ENCODE data around the gene ANKRD13C.

DNA sequence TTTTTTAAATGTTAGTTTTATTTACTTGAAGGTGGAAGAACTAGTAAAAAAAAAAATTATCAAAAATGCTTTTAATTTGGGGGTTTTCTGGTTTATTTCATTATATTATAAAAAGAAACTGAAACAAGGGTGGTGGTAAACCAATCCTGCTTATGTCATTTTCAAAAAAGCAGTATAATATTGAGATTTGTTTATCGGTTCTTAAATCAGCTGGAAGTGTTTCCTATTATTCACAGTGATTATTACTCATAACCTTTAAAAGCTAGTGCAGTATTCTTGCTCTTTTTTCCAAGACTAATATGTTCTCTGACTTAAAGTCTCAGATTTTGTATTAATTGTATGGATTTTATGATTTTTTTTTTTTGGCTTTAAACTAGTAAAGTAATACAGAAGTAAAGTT, 143.7 kb downstream of the ANKRD13C start:
- TF ChIP-seq, protein P1, sequence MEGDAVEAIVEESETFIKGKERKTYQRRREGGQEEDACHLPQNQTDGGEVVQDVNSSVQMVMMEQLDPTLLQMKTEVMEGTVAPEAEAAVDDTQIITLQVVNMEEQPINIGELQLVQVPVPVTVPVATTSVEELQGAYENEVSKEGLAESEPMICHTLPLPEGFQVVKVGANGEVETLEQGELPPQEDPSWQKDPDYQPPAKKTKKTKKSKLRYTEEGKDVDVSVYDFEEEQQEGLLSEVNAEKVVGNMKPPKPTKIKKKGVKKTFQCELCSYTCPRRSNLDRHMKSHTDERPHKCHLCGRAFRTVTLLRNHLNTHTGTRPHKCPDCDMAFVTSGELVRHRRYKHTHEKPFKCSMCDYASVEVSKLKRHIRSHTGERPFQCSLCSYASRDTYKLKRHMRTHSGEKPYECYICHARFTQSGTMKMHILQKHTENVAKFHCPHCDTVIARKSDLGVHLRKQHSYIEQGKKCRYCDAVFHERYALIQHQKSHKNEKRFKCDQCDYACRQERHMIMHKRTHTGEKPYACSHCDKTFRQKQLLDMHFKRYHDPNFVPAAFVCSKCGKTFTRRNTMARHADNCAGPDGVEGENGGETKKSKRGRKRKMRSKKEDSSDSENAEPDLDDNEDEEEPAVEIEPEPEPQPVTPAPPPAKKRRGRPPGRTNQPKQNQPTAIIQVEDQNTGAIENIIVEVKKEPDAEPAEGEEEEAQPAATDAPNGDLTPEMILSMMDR (IDR thresholded peaks at IDR 0.05; ENCODE audit: low read length) = no peak
- TF ChIP-seq EZH2phosphoT487 (IDR thresholded peaks at IDR 0.05; ENCODE audit: low read length) (no peak), EZH2 (optimal IDR thresholded peaks at IDR 0.05; ENCODE audit: low read depth, low read length) (no peak)

Measured in MM.1S (cell line).